NCI-H82 treated with DMSO at 0.1 percent for 48 hours (cell line): ENCODE data around the gene ETV4.
A peak's percentile ranks its signal among the peaks of the same experiment; 100 is the strongest.

Experiments
- DNase-seq: peaks from one replicate; lab custom pipeline; 2025; ENCODE audit not compliant: unreplicated experiment; lab: John Stamatoyannopoulos, UW

The ETV4 gene

DNA sequence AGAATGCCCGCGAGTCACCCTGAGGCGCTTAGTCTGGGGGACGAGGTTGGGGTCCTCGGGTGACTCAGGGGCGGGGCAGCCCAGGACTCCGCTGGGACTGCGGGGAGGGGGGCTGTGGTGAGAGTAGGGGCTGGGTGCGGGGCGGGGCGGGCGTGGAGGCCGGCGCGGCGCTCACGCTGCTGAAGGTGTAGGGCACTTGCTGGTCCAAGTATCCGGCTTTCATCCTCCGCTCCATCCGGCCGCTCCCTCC lies 832 bp downstream of the ETV4 start:
- no peak for DNase-seq

DNA sequence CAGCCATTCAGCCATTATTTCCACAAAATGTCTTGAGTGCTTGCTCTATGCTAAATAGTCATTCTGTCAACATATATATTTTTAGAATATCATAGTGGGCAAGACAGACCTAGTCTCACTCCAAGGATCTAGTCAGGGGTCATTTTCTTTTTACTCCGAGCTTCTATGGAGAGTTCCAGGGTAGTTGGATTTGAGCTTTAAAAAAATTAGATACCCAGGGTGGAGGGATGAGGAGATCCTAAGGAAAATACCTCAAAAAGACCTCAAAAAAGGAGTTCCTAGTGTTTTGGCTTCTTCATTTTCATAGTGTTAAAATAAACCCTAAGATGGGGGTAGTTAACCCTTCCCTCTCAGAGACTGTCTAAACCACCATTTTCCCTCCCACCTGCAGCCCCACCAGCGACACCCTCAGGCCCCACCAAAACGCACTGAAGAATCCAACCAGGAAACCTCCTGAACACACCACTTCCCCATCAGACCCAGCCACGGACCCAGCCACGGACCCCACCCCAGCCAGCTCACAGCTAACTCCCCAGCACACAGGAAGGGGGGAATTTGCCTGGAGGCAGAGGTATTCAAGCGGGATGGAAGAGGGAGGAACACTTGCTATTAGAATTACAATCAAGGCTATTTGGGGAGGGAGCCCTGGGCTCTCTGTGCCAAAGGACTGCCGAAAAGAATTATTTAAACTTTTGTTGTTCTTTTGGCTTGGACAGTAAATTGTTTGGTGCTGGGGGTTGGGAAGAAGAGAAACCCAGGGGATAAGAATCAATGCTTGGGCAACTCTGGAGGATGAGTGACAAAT lies 2.2 kb downstream of the ETV4 start:
- no peak for DNase-seq

DNA sequence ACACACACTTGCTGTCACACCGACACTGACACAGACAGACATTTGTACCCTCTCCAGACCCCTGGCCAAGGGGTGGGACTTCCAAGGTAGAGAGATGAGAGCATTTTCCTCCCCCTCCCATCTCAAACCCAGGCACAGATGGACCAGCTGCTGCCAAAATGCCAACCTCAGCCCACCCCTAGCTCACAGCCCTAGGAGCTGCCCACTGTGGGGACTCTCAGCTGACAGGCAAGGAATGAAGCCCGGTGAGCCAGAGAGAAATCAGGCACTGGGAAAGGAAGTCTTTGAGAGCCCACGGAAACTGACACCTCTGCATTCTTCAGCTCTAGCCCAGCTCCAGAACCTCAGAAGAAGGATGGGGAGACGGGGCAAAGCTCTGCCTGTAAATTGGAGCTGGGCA lies 2.8 kb downstream of the ETV4 start:
- DNase-seq: no peak

DNA sequence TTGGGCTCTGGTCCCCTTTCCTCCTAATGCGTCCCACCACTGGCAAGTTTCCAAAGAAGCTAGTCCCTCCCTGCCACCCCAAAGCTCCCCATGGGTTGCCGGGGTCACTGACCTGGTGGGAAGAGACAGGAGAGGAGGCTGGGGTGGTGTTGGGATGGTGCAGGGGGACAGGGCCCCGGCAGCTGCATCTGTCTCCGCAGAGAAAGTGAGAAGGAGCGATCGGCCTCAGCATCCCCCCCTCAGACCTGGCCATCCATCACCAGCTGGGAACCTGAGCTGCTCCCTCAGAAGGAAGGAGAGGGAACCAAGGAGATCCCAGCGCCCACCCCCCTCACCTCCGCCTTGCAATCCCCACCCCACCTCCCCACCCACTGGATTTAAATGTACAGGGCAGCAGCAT lies 3.3 kb downstream of the ETV4 start:
- DNase-seq: no peak

DNA sequence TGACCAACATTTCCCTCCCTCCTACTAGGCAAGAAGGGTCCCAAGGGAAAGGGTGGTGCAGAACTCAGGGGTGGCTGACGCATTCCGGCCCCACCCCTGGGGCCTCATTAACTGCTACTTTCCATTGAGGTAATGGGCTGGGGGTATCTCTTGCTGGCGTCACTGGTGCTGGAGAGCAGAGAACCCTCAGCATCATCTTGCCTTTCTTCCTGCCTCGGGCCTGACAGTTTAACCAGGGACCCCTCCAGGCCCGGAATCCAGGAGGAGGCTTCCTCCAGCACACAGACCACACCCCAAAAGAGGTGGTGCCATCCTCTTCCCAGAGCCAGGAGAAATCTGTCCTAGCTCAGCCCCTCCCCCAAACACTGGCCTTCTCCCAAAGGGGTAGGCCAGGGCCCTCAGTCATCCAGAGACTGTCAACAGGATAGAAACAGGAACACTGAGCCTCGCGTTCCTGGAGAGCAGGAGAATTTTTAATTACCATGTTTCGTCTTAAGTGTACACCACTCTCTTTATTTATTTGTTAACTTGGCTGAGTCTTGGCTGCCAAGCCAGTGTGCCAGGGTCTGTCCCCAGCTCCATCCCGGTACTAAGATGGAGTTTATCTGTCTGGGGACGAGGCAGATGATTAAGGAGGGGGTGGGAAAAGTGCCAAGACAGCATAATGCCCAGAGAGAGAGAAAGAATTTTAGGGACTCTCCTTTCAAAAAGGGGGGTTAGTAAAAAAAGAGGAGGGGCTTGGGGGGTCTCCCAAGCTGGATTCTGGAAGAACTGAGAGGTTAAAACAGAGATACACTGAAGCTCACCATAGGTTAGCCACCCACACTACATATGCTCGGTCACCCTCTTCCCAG lies 5.1 kb downstream of the ETV4 start:
- no peak for DNase-seq

DNA sequence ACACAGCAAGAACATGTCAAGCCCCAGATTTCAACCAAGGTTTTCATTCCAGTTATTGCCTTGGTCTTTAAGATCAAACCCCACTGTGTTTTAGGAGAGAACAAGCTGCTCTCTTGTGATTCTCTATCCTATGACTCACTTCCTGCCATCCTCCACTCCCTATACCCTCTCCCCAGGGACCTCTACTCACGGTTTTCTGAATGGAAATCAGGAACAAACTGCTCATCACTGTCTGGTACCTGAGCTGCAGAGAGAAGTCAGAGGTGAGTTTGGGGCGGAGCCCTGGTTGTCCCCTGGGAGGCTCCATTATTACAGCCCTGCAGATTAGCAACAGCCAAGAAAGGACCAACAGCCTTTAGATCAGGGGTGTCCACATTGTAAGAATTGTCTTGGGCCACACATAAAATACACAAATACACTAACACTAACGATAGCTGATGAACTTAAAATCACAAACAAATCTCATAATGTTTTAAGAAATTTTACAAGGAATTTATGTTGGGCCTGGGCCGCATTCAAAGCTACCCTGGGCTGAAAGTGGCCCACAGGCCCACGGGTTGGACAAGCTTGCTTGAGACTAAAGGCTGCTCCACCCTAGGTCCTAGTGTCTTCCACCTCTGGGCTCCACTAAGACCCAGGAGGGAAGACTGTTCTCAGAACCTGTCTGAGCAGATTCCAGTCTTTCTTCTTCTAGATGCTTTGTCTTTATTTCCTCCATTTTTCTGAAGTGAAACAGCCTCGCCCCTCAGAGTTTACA lies 9.7 kb downstream of the ETV4 start:
- DNase-seq: no peak

DNA sequence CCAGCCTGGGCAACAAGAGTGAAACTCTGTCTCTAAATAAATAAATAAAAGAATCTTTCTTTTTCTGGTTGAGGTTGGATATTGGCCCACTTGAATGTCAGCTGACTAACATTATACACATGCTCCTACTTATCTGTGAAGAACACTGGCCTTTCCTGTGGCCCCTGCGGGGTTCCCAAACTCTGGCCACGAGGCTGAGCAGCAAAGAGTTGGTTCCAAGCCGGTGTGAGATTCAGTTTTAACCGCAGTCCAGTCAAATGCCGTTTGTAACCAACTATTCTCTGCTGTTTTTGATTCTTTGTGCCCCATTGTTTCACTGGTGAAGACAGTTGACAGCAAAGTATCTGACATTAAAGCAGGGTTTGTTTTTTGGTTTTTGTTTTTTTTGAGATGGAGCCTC lies 11.2 kb downstream of the ETV4 start:
- no peak for DNase-seq

DNA sequence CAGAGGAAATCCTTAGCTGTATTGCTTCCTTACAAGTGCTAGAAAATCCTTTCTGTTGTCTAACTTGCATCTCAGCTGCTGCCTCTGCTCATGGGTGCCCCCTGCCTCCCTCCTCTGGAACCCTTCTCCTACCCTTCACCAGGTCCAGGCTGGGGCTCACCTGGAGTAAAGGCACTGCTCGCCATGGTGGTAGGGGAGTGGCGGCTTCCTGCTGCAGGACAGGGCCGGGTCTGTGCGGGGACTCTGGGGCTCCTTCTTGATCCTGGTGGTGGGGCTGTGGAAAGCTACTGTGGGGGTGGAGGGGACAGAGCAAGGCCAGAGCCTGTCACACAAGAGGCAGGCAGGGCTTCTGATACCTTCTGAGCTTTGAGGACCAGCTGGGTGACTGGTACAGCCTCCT lies 12.4 kb downstream of the ETV4 start:
- no peak for DNase-seq

DNA sequence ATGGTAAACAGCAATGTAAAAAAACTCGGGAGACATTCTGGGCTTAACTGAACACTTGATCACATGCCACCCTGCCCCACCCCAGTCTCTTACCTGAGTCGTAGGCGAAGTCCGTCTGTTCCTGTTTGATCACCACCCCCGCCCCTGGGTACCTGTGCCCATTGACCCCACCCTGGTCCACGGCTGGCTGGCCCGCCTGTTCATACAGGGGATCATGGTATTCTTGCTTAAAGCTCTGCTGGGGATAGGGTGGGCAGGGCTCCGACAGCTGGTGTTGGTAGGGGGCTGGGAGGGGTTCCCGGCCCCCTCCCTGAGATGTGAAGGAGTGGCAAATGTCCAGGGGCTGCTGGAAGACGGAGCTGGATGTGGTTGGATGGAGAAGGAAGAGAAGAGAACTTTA lies 13.6 kb downstream of the ETV4 start:
- no peak for DNase-seq

DNA sequence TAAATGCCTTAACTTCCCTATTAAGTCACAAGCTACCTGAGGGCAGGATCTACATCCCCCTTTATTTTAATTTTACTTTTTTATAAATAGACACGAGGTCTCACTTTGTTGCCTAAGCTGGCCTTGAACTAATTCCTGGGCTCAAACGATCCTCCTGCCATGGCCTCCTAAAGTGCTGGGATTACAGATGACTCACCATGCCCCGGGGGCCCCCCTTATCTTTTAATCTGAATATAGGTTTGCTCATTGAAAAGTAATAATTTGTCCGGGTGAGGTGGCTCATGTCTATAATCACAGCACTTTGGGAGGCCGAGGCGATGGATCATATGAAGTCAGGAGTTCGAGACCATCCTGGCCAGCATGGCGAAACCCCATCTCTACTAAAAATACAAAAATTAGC lies 14.2 kb downstream of the ETV4 start:
- no peak for DNase-seq

DNA sequence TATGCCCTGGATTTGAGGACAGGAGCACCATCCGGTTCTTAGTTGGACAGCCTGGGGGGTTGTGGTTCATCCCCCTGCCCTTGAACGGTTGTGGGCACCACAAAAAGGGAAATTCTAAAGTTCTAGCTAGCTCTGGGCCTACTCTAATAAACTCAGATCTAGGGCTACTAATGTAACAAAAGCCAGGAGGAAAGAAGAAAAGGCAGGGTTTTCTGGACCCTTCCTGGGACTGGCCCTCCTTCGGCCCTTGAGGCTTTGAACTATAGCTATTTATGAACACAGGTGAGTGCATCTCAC lies 15.1 kb downstream of the ETV4 start:
- no peak for DNase-seq

DNA sequence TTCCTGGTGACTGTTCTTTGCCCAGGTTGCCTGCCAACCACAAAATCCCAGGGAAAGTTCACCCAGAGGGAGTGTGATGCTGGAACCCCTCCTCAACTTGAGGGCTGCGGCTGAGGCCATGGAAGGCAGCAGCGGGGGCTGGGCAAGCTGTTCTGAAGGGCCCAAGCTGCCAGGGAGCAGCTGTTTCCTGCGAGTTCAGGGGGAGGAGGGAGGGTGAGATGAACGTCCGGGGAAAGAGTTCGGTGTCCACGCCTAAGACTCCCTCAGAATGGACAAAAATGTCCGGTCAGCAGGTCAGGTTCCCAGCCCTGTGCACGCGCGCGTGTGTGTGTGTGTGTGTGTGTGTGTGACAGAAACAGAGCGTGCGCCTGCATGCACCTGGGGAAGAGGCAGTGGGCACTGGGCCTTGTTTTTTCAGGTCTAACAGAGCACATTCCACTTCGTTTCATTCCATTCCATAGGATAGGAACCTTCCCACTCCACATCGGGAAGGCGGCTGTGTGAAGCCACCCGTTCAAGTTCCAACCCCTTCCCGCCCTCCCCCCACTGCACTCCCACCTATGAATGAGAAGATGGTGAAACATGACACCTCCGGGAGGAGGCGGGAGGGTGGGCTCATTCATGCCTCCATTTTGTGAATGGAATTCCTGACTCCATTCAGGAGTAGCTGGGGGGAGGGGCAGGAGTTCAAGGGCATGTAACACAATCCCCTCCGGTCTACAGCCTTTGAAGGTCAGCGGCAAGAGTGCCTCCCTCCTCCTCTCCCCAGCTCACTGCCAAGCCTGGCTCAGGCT lies 15.7 kb downstream of the ETV4 start:
- peak; percentile 44 for DNase-seq

DNA sequence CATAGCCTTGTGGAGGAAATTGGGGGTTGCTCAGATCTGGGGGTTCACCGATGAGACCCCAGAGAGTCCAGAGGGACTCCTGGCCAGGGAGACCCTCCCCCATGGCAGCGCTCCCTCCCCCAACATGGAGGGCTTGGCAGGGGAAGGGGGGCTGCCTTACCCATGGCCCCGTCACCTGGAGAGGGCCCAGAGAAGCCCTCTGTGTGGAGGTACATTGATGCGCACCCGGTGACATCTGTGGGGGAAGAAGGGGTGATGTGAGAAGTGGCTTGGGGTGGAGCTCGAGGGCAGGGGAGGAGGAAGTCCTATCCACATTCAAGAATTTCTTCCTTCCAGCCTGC lies 16.2 kb downstream of the ETV4 start:
- no peak for DNase-seq

DNA sequence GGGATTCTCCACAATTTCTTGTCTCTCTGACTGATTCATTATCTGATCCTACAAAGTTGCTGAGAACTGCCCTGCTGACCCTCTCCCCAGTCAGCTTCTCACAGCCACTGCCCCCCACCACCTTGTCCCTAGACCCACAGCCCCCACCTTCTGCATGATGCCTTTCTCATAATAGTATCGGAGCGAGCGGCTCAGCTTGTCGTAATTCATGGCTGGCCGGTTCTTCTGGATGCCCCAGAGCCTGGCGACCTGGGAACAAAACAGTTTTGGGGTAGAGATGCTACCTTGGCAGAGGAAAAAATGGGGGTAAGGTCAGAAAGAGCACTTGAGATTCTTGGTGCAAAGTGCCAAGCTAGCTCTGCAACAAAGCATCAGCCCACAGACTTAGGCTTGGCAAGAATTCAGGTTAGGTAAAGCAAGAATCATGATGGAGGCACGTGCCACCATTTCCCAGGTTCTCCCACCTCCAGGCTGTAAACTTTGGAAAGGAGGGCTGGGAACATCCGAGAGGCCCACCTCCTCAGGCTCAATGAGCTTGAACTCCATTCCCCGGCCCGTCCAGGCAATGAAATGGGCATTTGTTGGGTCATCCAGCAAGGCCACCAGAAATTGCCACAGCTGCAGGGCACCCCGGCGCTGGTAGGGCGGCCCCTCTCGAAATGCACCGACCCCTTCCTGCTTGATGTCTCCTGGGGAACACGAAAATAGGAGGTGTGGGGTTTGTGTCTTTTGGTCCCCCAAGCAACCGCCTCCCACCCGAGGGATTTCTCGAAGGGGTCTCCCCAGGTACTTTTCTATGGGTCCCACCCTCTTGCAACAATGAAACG lies 16.9 kb downstream of the ETV4 start:
- DNase-seq: no peak

DNA sequence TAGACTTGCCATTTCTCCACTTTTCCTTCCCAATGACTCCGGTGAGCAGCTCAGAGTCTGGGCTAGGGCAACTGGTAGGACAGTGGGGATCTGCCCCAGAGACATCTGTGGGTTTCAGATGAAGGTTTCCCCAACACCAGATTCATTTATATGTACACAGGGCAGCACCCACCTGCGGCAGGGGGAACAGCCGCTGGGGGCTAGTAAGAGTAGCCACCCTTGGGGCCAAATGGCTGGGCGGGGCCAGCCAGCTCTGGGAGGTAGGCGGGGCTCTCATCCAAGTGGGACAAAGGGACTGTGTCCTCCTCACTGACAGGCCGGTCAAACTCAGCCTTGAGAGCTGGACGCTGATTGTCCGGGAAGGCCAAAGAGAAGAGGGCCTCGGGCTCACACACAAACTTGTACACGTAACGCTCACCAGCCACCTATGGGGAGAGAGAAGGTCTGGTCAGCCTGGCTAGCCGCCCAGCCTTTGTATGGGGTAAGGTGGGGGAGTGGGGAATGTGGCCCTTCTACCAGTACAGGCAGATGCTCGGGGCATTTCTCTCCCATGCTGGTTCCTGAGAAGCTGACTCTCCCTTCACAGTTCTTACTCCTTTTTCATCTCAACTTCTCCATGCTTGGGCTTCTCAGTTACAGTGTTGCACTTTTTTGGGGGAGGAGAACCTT lies 17.7 kb downstream of the ETV4 start:
- no peak for DNase-seq

DNA sequence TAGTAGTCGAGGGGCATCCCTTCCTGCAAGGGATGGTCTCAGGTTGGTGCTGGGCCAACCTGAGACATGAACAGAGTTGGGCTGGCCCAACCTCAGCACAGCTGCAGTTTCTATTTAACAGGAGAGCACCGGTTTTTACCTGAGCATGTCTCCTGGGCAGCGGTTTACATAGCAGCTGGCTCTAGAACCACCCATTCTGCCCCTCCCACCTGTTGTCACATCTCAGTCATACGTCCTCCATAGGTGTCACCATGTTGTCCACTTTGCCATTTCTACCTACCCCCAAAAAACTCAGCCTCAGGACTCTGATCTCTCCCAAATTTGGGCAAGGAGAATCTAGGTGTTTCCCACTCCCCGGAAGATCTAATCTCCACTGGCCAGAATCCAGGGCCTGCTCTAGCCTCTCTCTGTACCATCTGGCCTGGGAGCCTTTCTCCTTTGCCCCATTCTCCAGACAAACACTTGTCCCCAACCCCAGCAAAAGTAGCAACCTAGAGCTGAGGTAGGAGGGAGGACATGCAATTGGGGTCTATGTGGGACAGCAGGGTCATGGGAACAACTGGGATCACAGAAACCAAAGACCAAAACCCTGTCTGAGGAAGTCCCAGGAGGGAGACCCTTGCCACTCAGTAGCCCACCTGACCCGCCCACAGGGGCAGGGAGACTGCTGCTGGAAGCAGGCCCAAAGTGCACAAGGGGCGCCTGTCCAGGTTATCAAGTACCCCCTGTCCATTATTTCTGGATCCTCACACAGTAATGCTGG lies 19.1 kb downstream of the ETV4 start:
- DNase-seq: no peak

DNA sequence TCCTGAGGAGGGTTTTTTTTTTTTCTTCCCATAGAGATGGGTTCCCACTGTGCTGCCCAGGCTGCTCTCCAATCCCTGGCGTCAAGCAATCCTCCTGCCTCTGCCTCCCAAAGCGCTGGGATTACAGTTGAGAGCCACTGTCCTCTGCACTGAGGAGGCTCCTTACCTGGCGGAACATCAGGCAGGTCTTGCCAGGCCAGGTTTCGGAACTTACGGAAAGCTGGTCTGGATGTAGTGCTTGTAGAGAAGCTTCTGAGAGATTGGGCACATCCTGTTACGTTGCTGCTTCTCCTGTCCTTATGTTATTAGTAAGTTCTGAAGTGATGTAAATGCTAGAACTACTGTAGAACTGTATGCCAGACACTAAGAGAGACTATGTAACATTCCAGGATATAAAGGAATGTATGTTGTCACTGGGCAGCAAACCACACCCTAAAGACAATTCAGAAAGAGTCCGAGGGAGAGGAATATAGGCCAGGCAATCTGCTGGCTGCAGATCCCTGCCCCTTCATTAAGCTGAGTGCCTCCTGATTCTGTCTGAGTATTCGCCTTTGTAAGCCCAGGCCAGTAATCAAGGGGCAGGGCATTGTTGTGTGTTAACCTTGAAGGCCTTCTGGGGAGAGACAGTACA lies 21.1 kb downstream of the ETV4 start:
- no peak for DNase-seq

DNA sequence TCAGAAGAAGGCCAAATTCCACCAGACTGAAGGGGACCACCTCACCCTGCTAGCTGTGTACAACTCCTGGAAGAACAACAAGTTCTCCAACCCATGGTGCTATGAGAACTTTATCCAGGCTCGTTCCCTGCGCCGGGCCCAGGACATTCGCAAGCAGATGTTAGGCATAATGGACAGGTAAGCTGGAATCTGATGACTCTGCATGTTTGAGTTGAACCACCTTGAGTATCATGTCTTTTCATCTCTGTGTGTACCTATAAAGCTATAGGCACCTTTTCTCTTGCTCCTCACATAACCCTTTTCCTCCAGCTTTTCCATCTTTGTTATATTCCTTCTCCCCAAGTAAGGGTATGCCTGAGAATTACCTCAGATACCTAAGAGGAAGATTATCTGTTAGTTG lies 24.8 kb downstream of the ETV4 start:
- no peak for DNase-seq
